ENCODE measurements around the gene ABR. TPM values are rescaled to one million over a fixed set of nuclear protein-coding genes. Genes with fewer than 3 reads are reported as not detected.

Gene ABR
- total and polyA plus RNA-seq, 3 donors from 2014 or later = 30.6 to 52.7 (median 42.1) TPM

DNA sequence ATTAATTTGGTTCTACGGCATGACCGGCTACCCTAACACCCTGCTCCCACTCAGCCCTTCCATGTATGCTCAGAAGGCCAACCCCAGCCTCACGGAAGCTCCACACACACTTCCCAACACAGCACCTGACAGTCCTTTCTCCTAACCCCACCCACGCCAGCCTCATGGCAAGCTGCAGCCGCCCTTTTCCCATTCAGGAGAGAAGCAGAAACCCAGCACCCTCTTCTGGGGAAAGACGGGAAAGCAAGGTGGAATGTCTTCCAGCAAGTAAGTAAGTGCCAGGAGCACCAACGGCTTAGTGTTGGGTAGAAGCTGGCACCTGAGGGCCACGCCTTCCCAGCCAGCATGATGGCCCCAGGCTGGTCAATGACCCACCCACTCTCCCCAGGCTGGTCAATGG lies 32.1 kb downstream of the ABR start:
- TF ChIP-seq POLR2A (IDR thresholded peaks at IDR 0.05) = no peak
- peak in 1 of 3 experiments; percentile 24 for TF ChIP-seq CTCF (IDR thresholded peaks at IDR 0.05)
- Histone ChIP-seq H3K9me3 (no peaks in the 10 kb centered on the region), H3K4me1 (peaks cover 6% of the 10 kb centered on the region), H3K27ac (no peak overlapping the region), H3K4me3 (no peak overlapping the region), H3K27me3 (no peaks in the 10 kb centered on the region), H3K36me3 (ENCODE audit: low read depth, missing control alignments) (no peaks in the 10 kb centered on the region)
- 70 to 72% methylated on average over 8 of the region's 8 CpGs for WGBS, 2 donors
- intact Hi-C loops (cut with DNase I; ENCODE audit: low total_unique reads) = no loop called here
- peak; percentile 72 for DNase-seq

GRCh38 chr17:1146561-1147265 lies 33.1 kb downstream of the ABR start:
- intact Hi-C loops (cut with DNase I; ENCODE audit: low total_unique reads) = no loop called here
- Histone ChIP-seq H3K27ac (no peak overlapping the region), H3K9me3 (no peaks in the 10 kb centered on the region), H3K4me1 (peaks cover 6% of the 10 kb centered on the region), H3K27me3 (no peaks in the 10 kb centered on the region), H3K4me3 (no peak overlapping the region), H3K36me3 (ENCODE audit: low read depth, missing control alignments) (no peaks in the 10 kb centered on the region)
- DNase-seq = no peak
- 90 to 95% methylated on average over 7 to 9 of the region's 9 CpGs for WGBS, 2 donors
- TF ChIP-seq CTCF (IDR thresholded peaks at IDR 0.05) (no peak), POLR2A (IDR thresholded peaks at IDR 0.05) (no peak)

DNA sequence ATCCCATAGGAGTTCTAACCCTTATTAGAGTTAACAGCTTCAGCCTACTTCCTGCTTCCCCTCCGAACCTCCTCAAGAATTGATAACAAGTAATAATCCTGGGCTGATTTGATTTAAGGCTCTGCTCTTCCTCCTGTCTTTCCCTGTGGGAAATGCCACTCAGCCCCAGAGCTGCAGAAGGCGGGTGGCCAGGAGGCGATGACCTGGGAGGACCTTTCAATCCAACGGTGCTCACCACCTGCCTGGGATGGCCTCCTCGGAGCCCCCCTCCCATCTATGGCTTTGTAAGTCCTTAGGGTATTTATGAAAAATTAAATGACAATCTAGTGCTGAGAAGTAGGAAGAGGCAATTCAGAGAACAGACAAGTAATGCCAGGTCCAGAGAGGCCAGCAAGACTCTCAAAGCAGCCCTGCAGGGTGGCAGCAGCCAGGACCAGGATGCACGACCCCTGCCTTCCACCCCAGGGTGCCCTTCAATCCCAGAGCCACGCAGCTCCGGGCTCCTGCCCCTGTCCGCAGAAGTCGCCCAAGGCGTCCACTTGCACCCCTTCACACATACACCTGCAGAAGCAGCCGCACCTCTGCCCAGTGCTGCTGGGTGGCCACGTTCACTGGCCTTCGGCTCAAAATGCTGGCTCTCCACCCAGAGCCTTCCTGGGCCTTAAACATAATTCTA lies 34.3 kb downstream of the ABR start:
- Histone ChIP-seq H3K27me3 (no peaks in the 10 kb centered on the region), H3K36me3 (ENCODE audit: low read depth, missing control alignments) (no peaks in the 10 kb centered on the region), H3K4me1 (peaks cover 6% of the 10 kb centered on the region), H3K4me3 (no peak overlapping the region), H3K27ac (no peak overlapping the region), H3K9me3 (no peaks in the 10 kb centered on the region)
- WGBS, 2 donors = 84 to 93% methylated on average over 13 to 14 of the region's 14 CpGs
- TF ChIP-seq CTCF (IDR thresholded peaks at IDR 0.05) = no peak
- TF ChIP-seq POLR2A (IDR thresholded peaks at IDR 0.05) = no peak
- intact Hi-C loops (cut with DNase I; ENCODE audit: low total_unique reads) = no loop called here
- no peak for DNase-seq

GRCh38 chr17:1144162-1144561 lies 35.6 kb downstream of the ABR start:
- Histone ChIP-seq H3K9me3 (no peaks in the 10 kb centered on the region), H3K36me3 (ENCODE audit: low read depth, missing control alignments) (no peaks in the 10 kb centered on the region), H3K27ac (no peak overlapping the region), H3K27me3 (no peaks in the 10 kb centered on the region), H3K4me3 (no peak overlapping the region), H3K4me1 (peaks cover 6% of the 10 kb centered on the region)
- intact Hi-C loops (cut with DNase I; ENCODE audit: low total_unique reads) = no loop called here
- TF ChIP-seq POLR2A (IDR thresholded peaks at IDR 0.05) (no peak), CTCF (IDR thresholded peaks at IDR 0.05) (no peak)
- WGBS, 2 donors = 59 to 94% methylated on average over 17 of the region's 17 CpGs
- no peak for DNase-seq
